H1 (cell line): ENCODE results near the gene CIDEA. TPM values are rescaled to one million over a fixed set of nuclear protein-coding genes. Genes with fewer than 3 reads are reported as not detected.

Source experiments
- CHD7 ChIP-seq: fragments of 300-600 bp; sonication (generic); IDR thresholded peaks from 2 replicates; pipeline ENCODE4 v1.7.1; 2012; ENCODE audit warnings: low read length, moderate library complexity, mild to moderate bottlenecking, inconsistent platforms; ENCODE audit not compliant: insufficient replicate concordance
- polyA plus RNA-seq, 7 experiments: library from polyadenylated mRNA; depleted of rRNA in 3 of 7; stranded (reverse) in 5 of 7; unstranded in 2 of 7; fragments of >200 nt in 5 of 7; fragments of 200-250 nt in 2 of 7; gene quantifications; 1 replicate in 5 of 7; 2 replicates in 1 of 7; 4 replicates in 1 of 7; pipeline versions ENCODE4 v1.2.1 to v1.2.3, GENCODE V29; 2011 to 2013; ENCODE audit warnings: missing spikeins in 2 of 7, mixed read lengths in 2 of 7
- total RNA-seq: library from RNA; stranded (reverse); fragmentation: NEBNext Ultra II Directional; extraction: Animal tissue kit (Norgen Biotek cat#: 25700); gene quantifications from 2 replicates; pipeline ENCODE4 v1.2.1, GENCODE V29; 2021

The CIDEA gene
- total and polyA plus RNA-seq, 2 of the 8 experiments (the other 6 are each of a cell fraction or from before 2014, with no cell fraction given) = not detected

- no peak for TF ChIP-seq CHD7
- TF ChIP-seq, all 59 proteins: peak for 0
Measured at GRCh38 chr18:12256951-12257350, 2.8 kb downstream of the CIDEA start (continued).
